HepG2 (cell line): ENCODE results near the gene GRIK3. TPM values are rescaled to one million over a fixed set of nuclear protein-coding genes. Genes with fewer than 3 reads are reported as not detected.

Source experiments
- FOXO1 ChIP-seq: sonication (generic); formaldehyde crosslinking; IDR thresholded peaks from 2 replicates; pipeline ENCODE4 v1.4.0; 2020; ENCODE audit warnings: missing genetic modification reagents
- GLI4 ChIP-seq: sonication (generic); formaldehyde crosslinking; IDR thresholded peaks from 2 replicates; pipeline ENCODE4 v1.5.1; 2020; ENCODE audit warnings: missing genetic modification reagents, mild to moderate bottlenecking, moderate library complexity, borderline replicate concordance
- HNRNPK ChIP-seq: fragments of 200-400 bp; formaldehyde crosslinking; IDR thresholded peaks from 2 replicates; pipeline ENCODE4 v1.6.1; 2018; ENCODE audit warnings: low read length, low read depth, moderate library complexity, mild to moderate bottlenecking; ENCODE audit not compliant: poor library complexity, severe bottlenecking
- IKZF5 ChIP-seq: IDR thresholded peaks from 2 replicates; pipeline ENCODE4 v1.6.1; 2018; ENCODE audit warnings: missing genetic modification reagents, mild to moderate bottlenecking, missing compliant biosample characterization
- IRF9 ChIP-seq: sonication (generic); formaldehyde crosslinking; IDR thresholded peaks from 2 replicates; pipeline ENCODE4 v1.8.0; 2022; ENCODE audit warnings: missing genetic modification reagents, mild to moderate bottlenecking, borderline replicate concordance
- PHF21A ChIP-seq: sonication (generic); formaldehyde crosslinking; IDR thresholded peaks from 2 replicates; pipeline ENCODE4 v1.5.0; 2020; ENCODE audit warnings: mild to moderate bottlenecking, missing genetic modification reagents
- ZNF17 ChIP-seq: sonication (generic); formaldehyde crosslinking; IDR thresholded peaks from 2 replicates; pipeline ENCODE4 v1.5.0; 2020; ENCODE audit warnings: mild to moderate bottlenecking, missing genetic modification reagents
- ZNF18 ChIP-seq: sonication (generic); formaldehyde crosslinking; IDR thresholded peaks from 2 replicates; pipeline ENCODE4 v1.8.0; 2022; ENCODE audit warnings: mild to moderate bottlenecking, missing genetic modification reagents; ENCODE audit not compliant: insufficient replicate concordance
- ZNF232 ChIP-seq: sonication (generic); formaldehyde crosslinking; IDR thresholded peaks from 2 replicates; pipeline ENCODE4 v1.4.0; 2020; ENCODE audit warnings: missing genetic modification reagents, borderline replicate concordance
- ZNF788 ChIP-seq: sonication (generic); formaldehyde crosslinking; IDR thresholded peaks from 2 replicates; pipeline ENCODE4 v1.5.0; 2020; ENCODE audit warnings: mild to moderate bottlenecking, missing genetic modification reagents, borderline replicate concordance
- polyA plus RNA-seq, 8 experiments: library from polyadenylated mRNA; depleted of rRNA in 3 of 8; stranded (reverse) in 7 of 8; unstranded in 1 of 8; fragments of >200 nt; fragmentation: Illumina TruSeq in 4 of 8; extraction: Trizol in 4 of 8; gene quantifications; 2 replicates each; pipeline versions ENCODE4 v1.2.1 to v1.2.3, GENCODE V29; 2011 to 2016; ENCODE audit warnings: low read depth in 4 of 8, missing spikeins in 1 of 8, mixed read lengths in 1 of 8; ENCODE audit not compliant: insufficient read depth in 1 of 8
- total RNA-seq, 5 experiments: library from RNA; depleted of rRNA; stranded (reverse); fragments of >200 nt; fragmentation: Illumina TruSeq; extraction: Trizol; gene quantifications; 2 replicates each; pipeline ENCODE4 v1.2.3, GENCODE V29; 2016; ENCODE audit warnings: low read depth in 1 of 5

The GRIK3 gene
- total and polyA plus RNA-seq, 2 of the 13 experiments (the other 11 are each of a cell fraction or from before 2014, with no cell fraction given), result not detected

- TF ChIP-seq IRF9 (CRISPR knock-in tag) (no peak), ZNF788 (no peak), HNRNPK (no peak), ZNF232 (CRISPR knock-in tag) (no peak), ZNF17 (CRISPR knock-in tag) (no peak), PHF21A (no peak), ZNF18 (CRISPR knock-in tag) (no peak), GLI4 (CRISPR knock-in tag) (no peak), FOXO1 (no peak), IKZF5 (CRISPR knock-in tag) (no peak)
- TF ChIP-seq, all 625 proteins: peak for 0
Observed at GRCh38 chr1:36807262-36807661, 227.1 kb downstream of the GRIK3 start (continued).
